Ramos (cell line): ENCODE results near the gene GGCX.
"Not testable (repeated sequence)": the region's sequence is repeated elsewhere in the genome, so short reads cannot be mapped to it uniquely, and the experiment has no call there.

ENCODE experiments used
- in situ Hi-C: fragments of 300-500 bp; cut with MboI; formaldehyde crosslinking; loops from one replicate; pipeline ENCODE4 v1.14.3; 2022; ENCODE audit warnings: low sequenced_read_pairs; ENCODE audit not compliant: unreplicated experiment

Gene GGCX

GRCh38 chr2:85561280-85562212, at the start of gene GGCX:
Gene GGCX, minus strand, starts transcription at chr2:85561493. Its CDS starts 65 bp downstream, at chr2:85561428.
- in situ Hi-C loops: no loop called here

GRCh38 chr2:85607268-85608215, 46.2 kb upstream of the GGCX start:
- in situ Hi-C loops: no loop called here

GRCh38 chr2:85606116-85606455, 44.8 kb upstream of the GGCX start:
- in situ Hi-C loops: no loop called here

- in situ Hi-C loops: no loop called here
Observed at GRCh38 chr2:85605406-85606115, 44.3 kb upstream of the GGCX start.

- in situ Hi-C loops: no loop called here
Observed at GRCh38 chr2:85604568-85605339, 43.5 kb upstream of the GGCX start.

GRCh38 chr2:85604133-85604444, 42.8 kb upstream of the GGCX start:
- in situ Hi-C loops: not testable (repeated sequence)

- in situ Hi-C loops: no loop called here
Observed at GRCh38 chr2:85602476-85603234, 41.4 kb upstream of the GGCX start, which contains the start of gene TMEM150A. Gene TMEM150A, minus strand, starts transcription at chr2:85602698. Its CDS starts 750 bp downstream, at chr2:85601948.

- in situ Hi-C loops: no loop called here
Observed at GRCh38 chr2:85601771-85602475, 40.6 kb upstream of the GGCX start.

- in situ Hi-C loops: no loop called here
Observed at GRCh38 chr2:85600951-85601770, 39.9 kb upstream of the GGCX start.

- in situ Hi-C loops: no loop called here
Observed at GRCh38 chr2:85600235-85600575, 38.9 kb upstream of the GGCX start.

GRCh38 chr2:85599468-85600234, 38.4 kb upstream of the GGCX start:
- in situ Hi-C loops: no loop called here

- in situ Hi-C loops: no loop called here
Observed at GRCh38 chr2:85598594-85599340, 37.5 kb upstream of the GGCX start.

GRCh38 chr2:85597241-85597640, 35.9 kb upstream of the GGCX start:
- in situ Hi-C loops: no loop called here

- in situ Hi-C loops: no loop called here
Observed at GRCh38 chr2:85596486-85597143, 35.3 kb upstream of the GGCX start.

- in situ Hi-C loops: no loop called here
Observed at GRCh38 chr2:85596026-85596333, 34.7 kb upstream of the GGCX start.
